ENCODE data around the gene UNC80. TPM values are rescaled to one million over a fixed set of nuclear protein-coding genes. Genes with fewer than 3 reads are reported as not detected.

Gene UNC80
- total and polyA plus RNA-seq, 2 of the 13 experiments (the other 11 are each of a cell fraction or from before 2014, with no cell fraction given) = not detected

GRCh38 chr2:209771474-209772289 lies at the start of gene UNC80 (continued):
- TF ChIP-seq ZNF761 (CRISPR knock-in tag; conservative IDR thresholded peaks at IDR 0.05) = peak; percentile 82; the same call in 1 of the 2 replicates
- no peak for TF ChIP-seq ARNT (IDR thresholded peaks at IDR 0.05)
- no peak; the same call in 1 of the 2 replicates for TF ChIP-seq ZNF432 (CRISPR knock-in tag; IDR thresholded peaks at IDR 0.05; ENCODE audit: borderline replicate concordance)
- no peak for TF ChIP-seq ZMYM2 (CRISPR knock-in tag; IDR thresholded peaks at IDR 0.05)
- TF ChIP-seq ZNF160 (CRISPR knock-in tag; IDR thresholded peaks at IDR 0.05) = peak; percentile 95
- TF ChIP-seq DMAP1 (CRISPR knock-in tag; IDR thresholded peaks at IDR 0.05) = 0 out of 2 replicates have a peak, but pooled peaks have one; percentile 25
- peak; percentile 71 for TF ChIP-seq ZNF687 (CRISPR knock-in tag; IDR thresholded peaks at IDR 0.05)
- peak; percentile 91; the same call in 1 of the 2 replicates for TF ChIP-seq ZNF333 (CRISPR knock-in tag; IDR thresholded peaks at IDR 0.05; ENCODE audit: borderline replicate concordance)
- peak; percentile 80; the same call in 1 of the 2 replicates for TF ChIP-seq ZNF670 (CRISPR knock-in tag; IDR thresholded peaks at IDR 0.05; ENCODE audit: borderline replicate concordance)
- TF ChIP-seq TCF7L2 (IDR thresholded peaks at IDR 0.05; ENCODE audit: low read depth, low read length) = no peak
- TF ChIP-seq ZNF274 (CRISPR knock-in tag; IDR thresholded peaks at IDR 0.05) = peak; percentile 97
- no peak for TF ChIP-seq JUND (CRISPR knock-in tag; IDR thresholded peaks at IDR 0.05)
- peak; percentile 85; the same call in 1 of the 2 replicates for TF ChIP-seq ZNF570 (CRISPR knock-in tag; IDR thresholded peaks at IDR 0.05; ENCODE audit: borderline replicate concordance)
- TF ChIP-seq SIN3A (IDR thresholded peaks at IDR 0.05; ENCODE audit: borderline replicate concordance, low read depth, low read length) = no peak
- no peak for TF ChIP-seq ZEB1 (IDR thresholded peaks at IDR 0.05; ENCODE audit: insufficient replicate concordance, low read depth)
- no peak for TF ChIP-seq HNF4G (IDR thresholded peaks at IDR 0.05; ENCODE audit: borderline replicate concordance, low read depth, low read length)
- TF ChIP-seq HNF4G (CRISPR knock-in tag; IDR thresholded peaks at IDR 0.05; ENCODE audit: borderline replicate concordance, low read depth) = no peak
- TF ChIP-seq NFIB (CRISPR knock-in tag; IDR thresholded peaks at IDR 0.05; ENCODE audit: borderline replicate concordance) = no peak
- TF ChIP-seq RELA (CRISPR knock-in tag; IDR thresholded peaks at IDR 0.05) = peak; percentile 92; the same call in 1 of the 2 replicates
- peak; percentile 77 for TF ChIP-seq RARA (CRISPR knock-in tag; IDR thresholded peaks at IDR 0.05)
- peak; percentile 98 for TF ChIP-seq ARNT2 (CRISPR knock-in tag; IDR thresholded peaks at IDR 0.05; ENCODE audit: low read depth)
- no peak for TF ChIP-seq SMARCC2 (IDR thresholded peaks at IDR 0.05)
- TF ChIP-seq SPEN (CRISPR knock-in tag; IDR thresholded peaks at IDR 0.05; ENCODE audit: low read depth) = peak; percentile 84
- peak; percentile 71; the same call in 1 of the 2 replicates for TF ChIP-seq YEATS4 (CRISPR knock-in tag; IDR thresholded peaks at IDR 0.05; ENCODE audit: borderline replicate concordance)
- no peak for TF ChIP-seq ZNF460 (CRISPR knock-in tag; IDR thresholded peaks at IDR 0.05; ENCODE audit: borderline replicate concordance)
- 0 out of 2 replicates have a peak, but pooled peaks have one; percentile 75 for TF ChIP-seq ATRX (CRISPR knock-in tag; IDR thresholded peaks at IDR 0.05; ENCODE audit: borderline replicate concordance)
- TF ChIP-seq TOE1 (CRISPR knock-in tag; IDR thresholded peaks at IDR 0.05) = peak; percentile 84; the same call in 1 of the 2 replicates
- TF ChIP-seq SSRP1 (CRISPR knock-in tag; IDR thresholded peaks at IDR 0.05) = no peak
- TF ChIP-seq ZNF382 (CRISPR knock-in tag; IDR thresholded peaks at IDR 0.05; ENCODE audit: borderline replicate concordance) = no peak
